HepG2 (cell line): ENCODE results near the gene PTPRC. TPM values are rescaled to one million over a fixed set of nuclear protein-coding genes. Genes with fewer than 3 reads are reported as not detected.

Experiments used
- ATAC-seq: fragments of 200-7000 bp; cut with Tn5 transposase; 3 replicates; pipeline ENCODE4 v1.9.1; 2020; ENCODE audit warnings: mild to moderate bottlenecking, moderate library complexity
- BruUV-seq: library from RNA; stranded (reverse); fragments of 400-500 nt; replicated peaks from 2 replicates; lab custom pipeline; 2021; lab: Mats Ljungman, UMichigan
- CTCF ChIA-PET: fragments of 300-600 bp; formaldehyde crosslinking; extraction: SDS; loops from one replicate; lab custom pipeline; 2021; ENCODE audit warnings: low total read pairs, inconsistent platforms, low intra/inter-chr PET ratio; lab: Yijun Ruan, JAX
- POLR2A ChIA-PET: fragments of 350-600 bp; sonication (Branson Sonifier 250); formaldehyde crosslinking; loops from one replicate; lab custom pipeline; 2020; ENCODE audit warnings: antibody characterized with exemption, inconsistent platforms; lab: Yijun Ruan, JAX
- DNase-seq: peaks from one replicate; pipeline ENCODE4 v3.0.0-alpha.2; 2015; ENCODE audit warnings: low spot score
- FAIRE-seq: peaks from 3 replicates; lab custom pipeline; 2011; peaks lifted over from hg19 to GRCh38; lab: Jason Lieb, UNC
- H2AFZ ChIP-seq: one replicate; pipeline ENCODE4 v1.6.1; 2011; ENCODE audit warnings: low read length, inconsistent platforms
- H3K27ac ChIP-seq: fragments of 300-600 bp; 3 replicates; pipeline ENCODE4 v1.8.0; 2011; ENCODE audit warnings: mixed run types, mild to moderate bottlenecking, mixed read lengths, low read length, inconsistent platforms; ENCODE audit not compliant: insufficient read depth; ENCODE audit errors: extremely low read length
- H3K27me3 ChIP-seq, 2 experiments: fragments of 200-600 bp in 1 of 2; 2 replicates in 1 of 2; 3 replicates in 1 of 2; pipeline versions ENCODE4 v1.6.0 to v1.8.0; 2011; ENCODE audit warnings: low read length in 2 of 2, mild to moderate bottlenecking in 2 of 2, moderate library complexity in 2 of 2, inconsistent platforms in 1 of 2; ENCODE audit not compliant: insufficient read depth in 2 of 2, control insufficient read depth in 1 of 2
- H3K36me3 ChIP-seq, 2 experiments: fragments of 200-600 bp in 1 of 2; replicated peaks in 1 of 2; 2 replicates in 1 of 2; 3 replicates in 1 of 2; pipeline versions ENCODE4 v1.5.1 to v1.8.0; 2011; ENCODE audit warnings: low read length in 2 of 2, inconsistent platforms in 1 of 2; ENCODE audit not compliant: insufficient read depth in 2 of 2, control insufficient read depth in 1 of 2
- H3K4me1 ChIP-seq: 2 replicates; pipeline ENCODE4 v1.5.1; 2012; ENCODE audit warnings: low read length, inconsistent platforms; ENCODE audit not compliant: insufficient read depth
- H3K4me2 ChIP-seq: 2 replicates; pipeline ENCODE4 v1.6.0; 2011; ENCODE audit warnings: low read depth, low read length, inconsistent platforms
- H3K4me3 ChIP-seq, 3 experiments: fragments of 200-600 bp in 1 of 3; sonication (generic), shearing (Covaris generic) in 1 of 3; replicated peaks in 1 of 3; 2 replicates each; pipeline ENCODE4 v1.5.1; 2011 to 2016; ENCODE audit warnings: low read length in 3 of 3, inconsistent platforms in 2 of 3, low read depth in 2 of 3, mild to moderate bottlenecking in 2 of 3, control low read depth in 1 of 3, mixed read lengths in 1 of 3; ENCODE audit not compliant: insufficient read depth in 1 of 3
- H3K79me2 ChIP-seq: one replicate; pipeline ENCODE4 v1.6.1; 2011; ENCODE audit warnings: low read length, inconsistent platforms; ENCODE audit not compliant: insufficient read depth
- H3K9ac ChIP-seq: 2 replicates; pipeline ENCODE4 v1.6.0; 2011; ENCODE audit warnings: mild to moderate bottlenecking, low read depth, low read length, inconsistent platforms; ENCODE audit not compliant: insufficient read depth
- H3K9me3 ChIP-seq: 2 replicates; pipeline ENCODE4 v1.5.1; 2012; ENCODE audit warnings: mild to moderate bottlenecking, low read length
- H4K20me1 ChIP-seq: 2 replicates; pipeline ENCODE4 v1.6.0; 2011; ENCODE audit warnings: inconsistent platforms, mild to moderate bottlenecking, low read length, moderate library complexity; ENCODE audit not compliant: insufficient read depth
- ATM ChIP-seq: fragments of 450-650 bp; IDR thresholded peaks from 2 replicates; pipeline ENCODE4 v1.7.1; 2017; ENCODE audit warnings: mild to moderate bottlenecking, borderline replicate concordance
- EZH2 ChIP-seq: conservative IDR thresholded peaks from 2 replicates; pipeline ENCODE4 v1.6.1; 2012; ENCODE audit warnings: mild to moderate bottlenecking, low read depth, low read length, moderate library complexity
- GATAD1 ChIP-seq: IDR thresholded peaks from 2 replicates; pipeline ENCODE4 v1.6.1; 2016; ENCODE audit warnings: missing genetic modification reagents, missing compliant biosample characterization
- POLR2AphosphoS2 ChIP-seq: IDR thresholded peaks from 2 replicates; pipeline ENCODE4 v1.6.1; 2011; ENCODE audit warnings: low read depth, low read length, improper control_type of control experiment
- SMAD3 ChIP-seq: sonication (generic); formaldehyde crosslinking; IDR thresholded peaks from 2 replicates; pipeline ENCODE4 v1.4.0; 2020; ENCODE audit warnings: missing genetic modification reagents
- SOX13 ChIP-seq, 3 experiments: fragments of 450-650 bp in 1 of 3; sonication (generic) in 1 of 3; formaldehyde crosslinking in 1 of 3; IDR thresholded peaks in 2 of 3; conservative IDR thresholded peaks in 1 of 3; 2 replicates each; pipeline versions ENCODE4 v1.5.0 to v1.6.1; 2016 to 2020; ENCODE audit warnings: antibody characterized with exemption in 1 of 3, mild to moderate bottlenecking in 1 of 3, missing compliant biosample characterization in 1 of 3, missing genetic modification reagents in 1 of 3, moderate library complexity in 1 of 3
- ZC3H4 ChIP-seq: sonication (generic); formaldehyde crosslinking; IDR thresholded peaks from 2 replicates; pipeline ENCODE4 v1.4.0; 2020; ENCODE audit warnings: missing genetic modification reagents, borderline replicate concordance
- ZNF230 ChIP-seq: sonication (generic); formaldehyde crosslinking; IDR thresholded peaks from 2 replicates; pipeline ENCODE4 v1.4.0; 2020; ENCODE audit warnings: mild to moderate bottlenecking, missing genetic modification reagents
- ZNF850 ChIP-seq: sonication (generic); formaldehyde crosslinking; conservative IDR thresholded peaks from 2 replicates; pipeline ENCODE4 v1.9.0; 2021; ENCODE audit warnings: mild to moderate bottlenecking, missing genetic modification reagents
- WGBS: methylation state at CpG from one replicate; pipeline ENCODE4 v1.1.6; 2017; ENCODE audit warnings: low lambda C conversion rate; 5-methylcytosine and 5-hydroxymethylcytosine counted together
- in situ Hi-C: cut with HindIII; loops from 2 replicates; pipeline ENCODE4 v1.10.0; 2017; ENCODE audit warnings: low pct_unique_long_range_greater_than_20kb; ENCODE audit not compliant: extremely low pct_ligation_motif_present
- intact Hi-C: fragments of 100-400 bp; cut with micrococcal nuclease; formaldehyde crosslinking; loops from one replicate; pipeline ENCODE4 v1.10.0; 2022; ENCODE audit not compliant: unreplicated experiment
- polyA plus RNA-seq, 8 experiments: library from polyadenylated mRNA; depleted of rRNA in 3 of 8; stranded (reverse) in 7 of 8; unstranded in 1 of 8; fragments of >200 nt; fragmentation: Illumina TruSeq in 4 of 8; extraction: Trizol in 4 of 8; gene quantifications; 2 replicates each; pipeline versions ENCODE4 v1.2.1 to v1.2.3, GENCODE V29; 2011 to 2016; ENCODE audit warnings: low read depth in 4 of 8, missing spikeins in 1 of 8, mixed read lengths in 1 of 8; ENCODE audit not compliant: insufficient read depth in 1 of 8
- total RNA-seq, 5 experiments: library from RNA; depleted of rRNA; stranded (reverse); fragments of >200 nt; fragmentation: Illumina TruSeq; extraction: Trizol; gene quantifications; 2 replicates each; pipeline ENCODE4 v1.2.3, GENCODE V29; 2016; ENCODE audit warnings: low read depth in 1 of 5
- TF ChIP-seq, protein P1 (sequence below): sonication (generic); formaldehyde crosslinking; IDR thresholded peaks from 2 replicates; pipeline ENCODE4 v1.9.0; 2022; ENCODE audit warnings: low read depth, missing genetic modification reagents
- TF ChIP-seq, protein P2 (sequence below): sonication (generic); formaldehyde crosslinking; IDR thresholded peaks from 2 replicates; pipeline ENCODE4 v1.4.0; 2020; ENCODE audit warnings: missing genetic modification reagents

PTPRC gene
- total and polyA plus RNA-seq, 2 of the 13 experiments (the other 11 are each of a cell fraction or from before 2014, with no cell fraction given), result not detected

DNA sequence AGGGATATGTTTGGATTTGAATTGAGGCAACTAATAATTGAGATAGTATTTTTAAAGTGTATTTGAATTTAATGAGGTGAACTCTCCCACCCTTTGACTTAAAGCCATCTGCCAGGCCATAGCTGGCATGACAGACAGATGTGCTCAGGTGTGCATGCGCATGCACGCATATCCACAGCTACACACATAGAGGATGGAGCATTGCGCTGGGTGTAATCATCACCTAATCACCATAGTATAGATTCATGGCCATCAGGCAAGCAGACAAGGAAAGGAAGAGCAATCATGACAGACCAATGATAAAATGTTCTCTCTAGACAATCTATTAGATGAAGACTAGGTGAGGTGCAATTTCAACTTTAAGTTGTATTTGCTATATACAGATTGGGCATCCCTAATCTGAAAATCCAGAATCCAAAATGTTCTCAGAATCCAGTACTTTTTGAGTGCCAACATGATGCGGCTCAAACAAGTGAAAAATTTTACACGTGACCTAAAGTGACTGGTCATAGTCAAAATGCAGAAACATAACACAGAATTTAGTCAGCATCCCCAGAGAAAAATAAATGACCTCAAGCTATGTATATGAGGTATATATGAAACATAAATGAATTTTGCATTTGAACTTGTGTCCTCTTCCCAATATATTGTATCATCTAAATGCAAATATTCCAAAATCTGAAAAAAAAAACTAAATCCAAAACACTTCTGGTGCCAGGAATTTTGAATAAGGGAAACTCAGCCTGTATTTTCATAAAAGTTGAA lies 70.1 kb downstream of the PTPRC start:
- Histone ChIP-seq H3K36me3 (no peaks in the 10 kb centered on the region), H3K9me3 (no peaks in the 10 kb centered on the region), H3K9ac (no peak overlapping the region), H3K27ac (no peak overlapping the region), H3K79me2 (no peaks in the 10 kb centered on the region), H3K27me3 (no peaks in the 10 kb centered on the region), H2AFZ (no peak overlapping the region), H3K4me3 (no peak overlapping the region), H3K4me1 (no peaks in the 10 kb centered on the region), H4K20me1 (no peaks in the 10 kb centered on the region), H3K4me2 (no peak overlapping the region)
- in situ Hi-C loops (no loop called here), intact Hi-C loops (no loop called here)
- POLR2A ChIA-PET, result no interaction called here
- ATAC-seq, result no peak
- CTCF ChIA-PET, result no interaction called here
- no peak for DNase-seq
- FAIRE-seq, result no peak
- TF ChIP-seq GATAD1 (no peak), ATM (no peak), ZNF230 (no peak), EZH2 (no peak), ZNF850 (CRISPR knock-in tag) (no peak), ZC3H4 (CRISPR knock-in tag) (no peak), SMAD3 (CRISPR knock-in tag) (no peak), SOX13 (IDR thresholded peaks at IDR 0.05) (no peak), SOX13 (CRISPR knock-in tag; conservative IDR thresholded peaks at IDR 0.05 in 1 of 2, IDR thresholded peaks at IDR 0.05 in 1 of 2) (no peak), POLR2AphosphoS2 (no peak)
- TF ChIP-seq, protein P1, sequence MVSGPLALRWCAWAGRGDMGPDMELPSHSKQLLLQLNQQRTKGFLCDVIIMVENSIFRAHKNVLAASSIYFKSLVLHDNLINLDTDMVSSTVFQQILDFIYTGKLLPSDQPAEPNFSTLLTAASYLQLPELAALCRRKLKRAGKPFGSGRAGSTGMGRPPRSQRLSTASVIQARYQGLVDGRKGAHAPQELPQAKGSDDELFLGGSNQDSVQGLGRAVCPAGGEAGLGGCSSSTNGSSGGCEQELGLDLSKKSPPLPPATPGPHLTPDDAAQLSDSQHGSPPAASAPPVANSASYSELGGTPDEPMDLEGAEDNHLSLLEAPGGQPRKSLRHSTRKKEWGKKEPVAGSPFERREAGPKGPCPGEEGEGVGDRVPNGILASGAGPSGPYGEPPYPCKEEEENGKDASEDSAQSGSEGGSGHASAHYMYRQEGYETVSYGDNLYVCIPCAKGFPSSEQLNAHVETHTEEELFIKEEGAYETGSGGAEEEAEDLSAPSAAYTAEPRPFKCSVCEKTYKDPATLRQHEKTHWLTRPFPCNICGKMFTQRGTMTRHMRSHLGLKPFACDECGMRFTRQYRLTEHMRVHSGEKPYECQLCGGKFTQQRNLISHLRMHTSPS (CRISPR knock-in tag), result no peak
- TF ChIP-seq, protein P2, sequence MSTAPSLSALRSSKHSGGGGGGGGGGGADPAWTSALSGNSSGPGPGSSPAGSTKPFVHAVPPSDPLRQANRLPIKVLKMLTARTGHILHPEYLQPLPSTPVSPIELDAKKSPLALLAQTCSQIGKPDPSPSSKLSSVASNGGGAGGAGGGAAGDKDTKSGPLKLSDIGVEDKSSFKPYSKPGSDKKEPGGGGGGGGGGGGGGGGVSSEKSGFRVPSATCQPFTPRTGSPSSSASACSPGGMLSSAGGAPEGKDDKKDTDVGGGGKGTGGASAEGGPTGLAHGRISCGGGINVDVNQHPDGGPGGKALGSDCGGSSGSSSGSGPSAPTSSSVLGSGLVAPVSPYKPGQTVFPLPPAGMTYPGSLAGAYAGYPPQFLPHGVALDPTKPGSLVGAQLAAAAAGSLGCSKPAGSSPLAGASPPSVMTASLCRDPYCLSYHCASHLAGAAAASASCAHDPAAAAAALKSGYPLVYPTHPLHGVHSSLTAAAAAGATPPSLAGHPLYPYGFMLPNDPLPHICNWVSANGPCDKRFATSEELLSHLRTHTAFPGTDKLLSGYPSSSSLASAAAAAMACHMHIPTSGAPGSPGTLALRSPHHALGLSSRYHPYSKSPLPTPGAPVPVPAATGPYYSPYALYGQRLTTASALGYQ, result no peak
- no TSS peak for BruUV-seq
- WGBS, result 62% methylated on average over 5 of the region's 5 CpGs
